ENCODE data around the gene NCK2. TPM values are rescaled to one million over a fixed set of nuclear protein-coding genes. Genes with fewer than 3 reads are reported as not detected.

Gene NCK2
- total and polyA plus RNA-seq, 2 of the 13 experiments (the other 11 are each of a cell fraction or from before 2014, with no cell fraction given): 14.8 to 23.5 TPM

DNA sequence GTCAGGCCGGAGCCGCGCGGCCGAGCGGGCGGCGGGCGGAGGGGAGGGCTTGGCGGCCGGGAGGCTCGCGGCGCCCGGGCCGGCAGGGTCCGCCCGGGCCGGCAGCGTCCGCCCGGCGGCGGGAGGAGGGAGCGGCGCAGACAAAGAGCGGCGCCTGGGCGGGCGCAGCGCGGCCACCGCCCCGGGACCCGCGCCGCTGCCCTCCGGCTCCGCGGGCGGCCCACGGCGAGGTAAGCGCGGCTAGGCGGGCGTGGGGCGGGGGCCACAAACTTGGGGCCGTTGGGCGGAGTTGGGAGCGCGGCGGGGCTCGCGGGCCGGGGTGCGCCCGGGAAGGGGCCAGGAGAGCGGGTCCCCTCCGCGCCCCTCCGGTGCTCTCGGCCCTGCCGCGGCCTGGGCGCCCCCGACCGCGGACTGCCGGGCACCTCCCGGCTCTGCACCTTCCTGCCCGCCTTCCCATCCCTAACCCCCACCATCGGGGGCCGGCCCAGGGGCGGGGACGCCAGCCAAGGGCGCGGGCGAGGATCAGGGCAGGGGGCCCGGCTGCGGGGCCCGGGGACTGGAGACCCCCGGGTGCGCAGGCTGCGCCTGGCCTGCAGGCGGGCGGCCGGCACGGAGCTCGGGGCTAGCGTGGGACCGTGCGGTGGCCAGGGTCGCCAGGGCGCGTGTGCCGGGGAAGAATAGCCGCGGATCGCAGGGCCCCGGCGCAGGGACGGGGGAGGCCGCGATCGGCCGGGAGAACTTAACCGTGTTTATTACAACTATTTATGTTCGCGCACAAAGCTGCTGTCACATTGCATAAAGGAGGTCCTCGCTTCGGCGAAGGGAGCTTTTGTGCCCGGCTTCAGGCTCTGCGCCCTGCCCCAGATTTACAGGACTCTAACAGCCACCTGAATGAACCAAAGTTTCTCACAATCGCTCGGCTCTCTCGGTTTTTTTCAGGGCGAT lies at the start of gene NCK2 (continued):
- TF ChIP-seq, protein P1, sequence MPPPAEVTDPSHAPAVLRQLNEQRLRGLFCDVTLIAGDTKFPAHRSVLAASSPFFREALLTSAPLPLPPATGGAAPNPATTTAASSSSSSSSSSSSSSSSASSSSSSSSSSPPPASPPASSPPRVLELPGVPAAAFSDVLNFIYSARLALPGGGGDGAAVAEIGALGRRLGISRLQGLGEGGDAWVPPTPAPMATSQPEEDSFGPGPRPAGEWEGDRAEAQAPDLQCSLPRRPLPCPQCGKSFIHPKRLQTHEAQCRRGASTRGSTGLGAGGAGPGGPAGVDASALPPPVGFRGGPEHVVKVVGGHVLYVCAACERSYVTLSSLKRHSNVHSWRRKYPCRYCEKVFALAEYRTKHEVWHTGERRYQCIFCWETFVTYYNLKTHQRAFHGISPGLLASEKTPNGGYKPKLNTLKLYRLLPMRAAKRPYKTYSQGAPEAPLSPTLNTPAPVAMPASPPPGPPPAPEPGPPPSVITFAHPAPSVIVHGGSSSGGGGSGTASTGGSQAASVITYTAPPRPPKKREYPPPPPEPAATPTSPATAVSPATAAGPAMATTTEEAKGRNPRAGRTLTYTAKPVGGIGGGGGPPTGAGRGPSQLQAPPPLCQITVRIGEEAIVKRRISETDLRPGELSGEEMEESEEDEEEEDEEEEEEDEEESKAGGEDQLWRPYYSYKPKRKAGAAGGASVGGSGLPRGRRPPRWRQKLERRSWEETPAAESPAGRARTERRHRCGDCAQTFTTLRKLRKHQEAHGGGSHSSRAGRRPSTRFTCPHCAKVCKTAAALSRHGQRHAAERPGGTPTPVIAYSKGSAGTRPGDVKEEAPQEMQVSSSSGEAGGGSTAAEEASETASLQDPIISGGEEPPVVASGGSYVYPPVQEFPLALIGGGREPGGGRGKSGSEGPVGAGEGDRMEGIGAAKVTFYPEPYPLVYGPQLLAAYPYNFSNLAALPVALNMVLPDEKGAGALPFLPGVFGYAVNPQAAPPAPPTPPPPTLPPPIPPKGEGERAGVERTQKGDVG (CRISPR knock-in tag; IDR thresholded peaks at IDR 0.05; ENCODE audit: borderline replicate concordance): no peak
- peak; percentile 48; the same call in 1 of the 2 replicates for TF ChIP-seq HES4 (CRISPR knock-in tag; IDR thresholded peaks at IDR 0.05; ENCODE audit: borderline replicate concordance)
- peak; percentile 39 for TF ChIP-seq IKZF4 (CRISPR knock-in tag; IDR thresholded peaks at IDR 0.05; ENCODE audit: borderline replicate concordance, low read depth, not compliant biosample characterization)
- TF ChIP-seq KDM2A (CRISPR knock-in tag; IDR thresholded peaks at IDR 0.05; ENCODE audit: borderline replicate concordance, low read depth): peak; percentile 28; the same call in 1 of the 2 replicates
- TF ChIP-seq SALL2 (CRISPR knock-in tag; IDR thresholded peaks at IDR 0.05): 0 out of 2 replicates have a peak, but pooled peaks have one; percentile 34
- no peak for TF ChIP-seq FOXA1 (IDR thresholded peaks at IDR 0.05)
- TF ChIP-seq FOXA1 (CRISPR knock-in tag; IDR thresholded peaks at IDR 0.05): no peak
- TF ChIP-seq ZNF225 (CRISPR knock-in tag; IDR thresholded peaks at IDR 0.05): peak; percentile 45; the same call in 1 of the 2 replicates
- TF ChIP-seq ZMYM2 (CRISPR knock-in tag; IDR thresholded peaks at IDR 0.05): no peak
- TF ChIP-seq ZBTB42 (CRISPR knock-in tag; IDR thresholded peaks at IDR 0.05): no peak
- TF ChIP-seq ZNF205 (CRISPR knock-in tag; IDR thresholded peaks at IDR 0.05): no peak
- TF ChIP-seq ZNF260 (CRISPR knock-in tag; IDR thresholded peaks at IDR 0.05; ENCODE audit: borderline replicate concordance, low read depth): no peak
- 0 out of 2 replicates have a peak, but pooled peaks have one; percentile 14 for TF ChIP-seq BRF2 (CRISPR knock-in tag; IDR thresholded peaks at IDR 0.05)
- TF ChIP-seq GRHL1 (CRISPR knock-in tag; conservative IDR thresholded peaks at IDR 0.05): no peak
- TF ChIP-seq, protein P2, sequence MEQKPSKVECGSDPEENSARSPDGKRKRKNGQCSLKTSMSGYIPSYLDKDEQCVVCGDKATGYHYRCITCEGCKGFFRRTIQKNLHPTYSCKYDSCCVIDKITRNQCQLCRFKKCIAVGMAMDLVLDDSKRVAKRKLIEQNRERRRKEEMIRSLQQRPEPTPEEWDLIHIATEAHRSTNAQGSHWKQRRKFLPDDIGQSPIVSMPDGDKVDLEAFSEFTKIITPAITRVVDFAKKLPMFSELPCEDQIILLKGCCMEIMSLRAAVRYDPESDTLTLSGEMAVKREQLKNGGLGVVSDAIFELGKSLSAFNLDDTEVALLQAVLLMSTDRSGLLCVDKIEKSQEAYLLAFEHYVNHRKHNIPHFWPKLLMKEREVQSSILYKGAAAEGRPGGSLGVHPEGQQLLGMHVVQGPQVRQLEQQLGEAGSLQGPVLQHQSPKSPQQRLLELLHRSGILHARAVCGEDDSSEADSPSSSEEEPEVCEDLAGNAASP (CRISPR knock-in tag; IDR thresholded peaks at IDR 0.05; ENCODE audit: borderline replicate concordance): no peak
- no peak for TF ChIP-seq CTCF (CRISPR knock-in tag; IDR thresholded peaks at IDR 0.05)

All from HepG2 (cell line).